SKM-1 (cell line): ENCODE measurements around the gene C4orf50.
"Not testable (repeated sequence)": the region's sequence is repeated elsewhere in the genome, so short reads cannot be mapped to it uniquely, and the experiment has no call there.

Experiments
- DNase-seq: peaks from one replicate; lab custom pipeline; 2025; ENCODE audit not compliant: unreplicated experiment; lab: John Stamatoyannopoulos, UW

C4orf50 gene

GRCh38 chr4:5869966-5870619 lies 148.1 kb downstream of the C4orf50 start:
- DNase-seq = no peak

GRCh38 chr4:5867866-5868265 lies 150.4 kb downstream of the C4orf50 start:
- no peak for DNase-seq

- DNase-seq = no peak
Observed at GRCh38 chr4:5866841-5867813, 151.1 kb downstream of the C4orf50 start.

DNA sequence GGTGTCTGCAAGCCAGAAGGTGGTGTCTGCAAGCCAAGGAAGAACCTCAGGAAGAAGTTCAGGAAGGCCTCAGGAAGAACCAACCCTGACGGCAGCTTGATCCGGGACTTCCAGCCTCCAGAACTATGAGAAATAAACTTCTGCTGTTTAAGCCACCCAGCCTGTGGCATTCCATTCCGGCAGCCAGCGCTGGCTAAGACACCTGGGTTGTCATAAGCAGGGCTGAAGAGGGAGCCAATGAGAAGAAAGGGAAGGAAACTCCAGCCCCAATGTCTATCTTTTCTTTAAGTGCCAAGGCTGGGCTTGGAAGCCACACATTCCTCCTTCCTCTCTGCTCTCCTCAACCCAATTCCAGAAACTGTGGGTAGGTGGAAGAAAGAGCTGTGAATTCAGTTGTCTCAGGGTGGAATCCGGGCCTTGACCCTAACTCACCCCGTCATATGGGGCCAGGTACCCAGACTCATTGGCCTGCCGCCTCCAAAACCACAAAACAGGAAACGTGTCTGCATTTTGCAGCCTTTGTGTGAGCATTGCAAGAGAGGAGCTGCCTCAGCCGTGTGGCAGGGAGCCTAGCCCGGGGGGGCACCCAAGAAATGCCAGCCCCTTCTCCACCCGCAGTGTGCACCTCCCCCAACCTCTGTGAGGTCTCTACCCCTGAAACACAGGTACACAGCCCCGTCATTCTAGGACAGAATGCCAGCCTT lies 152.2 kb downstream of the C4orf50 start:
- no peak for DNase-seq

DNA sequence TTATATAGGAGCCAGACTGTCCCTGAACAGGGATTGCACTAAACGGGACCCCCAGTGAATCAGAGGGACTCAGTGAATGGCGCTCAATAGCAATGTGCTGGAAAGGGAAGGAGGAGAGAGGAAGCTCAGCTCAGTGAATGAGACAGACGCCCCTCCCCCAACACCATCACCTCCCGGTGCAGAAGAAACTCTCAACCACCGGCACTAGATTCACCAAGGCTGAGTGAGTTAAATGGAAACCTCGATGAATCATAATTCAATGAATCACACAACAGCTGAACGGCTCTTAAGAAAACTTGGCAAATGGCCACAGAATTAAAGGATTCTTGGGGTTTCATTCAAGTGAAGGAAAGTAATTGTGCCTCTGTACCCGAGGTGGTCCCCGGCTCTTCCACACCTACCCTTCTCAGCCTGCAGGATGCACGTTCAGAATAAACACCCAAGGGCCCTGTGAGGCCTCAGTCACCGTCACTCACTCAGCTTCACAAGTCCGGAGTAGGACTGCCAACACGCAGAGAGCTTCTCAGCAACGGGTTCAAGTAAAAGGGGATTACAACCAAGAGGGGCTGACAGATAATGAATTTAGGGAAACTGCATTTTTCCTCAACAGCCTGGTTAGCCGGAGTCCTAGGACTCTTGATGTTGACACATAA lies 154.6 kb downstream of the C4orf50 start:
- no peak for DNase-seq

DNA sequence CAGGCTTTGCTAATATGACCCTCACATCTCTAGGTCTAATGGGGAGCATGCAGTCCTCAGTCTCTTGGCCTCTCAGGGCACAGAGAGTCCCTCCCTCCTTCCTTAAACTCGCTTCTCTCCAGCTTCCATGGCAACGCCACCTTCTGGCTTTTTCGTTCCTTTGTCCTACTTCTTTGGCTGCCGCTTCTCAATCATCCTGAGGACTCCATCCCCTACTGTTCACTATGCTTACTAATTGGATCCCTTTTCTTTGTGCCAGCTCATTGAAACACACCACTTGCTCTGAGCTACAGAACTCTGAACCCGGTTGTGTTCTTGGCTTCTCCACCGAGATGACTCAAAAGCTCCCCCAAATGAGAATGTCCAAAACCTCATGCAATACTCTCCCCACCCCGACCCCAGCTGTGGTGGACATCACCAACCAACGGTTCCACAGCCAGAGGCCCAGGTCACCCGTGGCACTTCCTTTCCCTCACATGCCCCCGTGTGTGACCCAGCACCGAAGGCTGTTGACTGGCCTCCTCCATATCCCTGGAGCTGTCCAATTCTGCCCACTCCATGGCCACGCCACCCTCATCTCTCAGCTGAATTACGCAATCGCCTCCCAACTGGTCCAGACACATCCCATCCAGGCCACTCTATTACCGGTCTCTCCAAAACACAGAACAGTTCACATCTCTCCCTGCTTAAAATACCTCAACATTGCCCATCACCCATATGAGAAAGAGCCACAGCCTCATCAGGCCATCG lies 160.0 kb downstream of the C4orf50 start:
- no peak for DNase-seq

GRCh38 chr4:5857199-5857598 lies 161.0 kb downstream of the C4orf50 start:
- DNase-seq = no peak

DNA sequence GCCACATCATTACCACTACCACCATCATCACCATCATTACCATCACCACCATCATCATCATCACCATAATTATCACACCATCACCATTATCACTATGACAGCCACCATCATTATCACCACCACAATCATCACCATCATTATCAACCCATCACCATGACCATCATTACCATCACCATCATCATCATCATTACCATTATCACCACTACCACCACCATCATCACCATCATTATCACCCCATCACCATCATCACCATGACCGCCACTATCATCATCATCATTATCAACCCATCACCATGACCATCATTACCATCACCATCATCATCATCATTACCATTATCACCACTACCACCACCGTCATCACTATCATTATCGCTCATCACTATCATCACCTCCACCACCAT lies 161.9 kb downstream of the C4orf50 start:
- DNase-seq = not testable (repeated sequence)

GRCh38 chr4:5854929-5855328 lies 163.3 kb downstream of the C4orf50 start:
- DNase-seq = no peak

GRCh38 chr4:5852523-5853202 lies 165.6 kb downstream of the C4orf50 start:
- no peak for DNase-seq

DNA sequence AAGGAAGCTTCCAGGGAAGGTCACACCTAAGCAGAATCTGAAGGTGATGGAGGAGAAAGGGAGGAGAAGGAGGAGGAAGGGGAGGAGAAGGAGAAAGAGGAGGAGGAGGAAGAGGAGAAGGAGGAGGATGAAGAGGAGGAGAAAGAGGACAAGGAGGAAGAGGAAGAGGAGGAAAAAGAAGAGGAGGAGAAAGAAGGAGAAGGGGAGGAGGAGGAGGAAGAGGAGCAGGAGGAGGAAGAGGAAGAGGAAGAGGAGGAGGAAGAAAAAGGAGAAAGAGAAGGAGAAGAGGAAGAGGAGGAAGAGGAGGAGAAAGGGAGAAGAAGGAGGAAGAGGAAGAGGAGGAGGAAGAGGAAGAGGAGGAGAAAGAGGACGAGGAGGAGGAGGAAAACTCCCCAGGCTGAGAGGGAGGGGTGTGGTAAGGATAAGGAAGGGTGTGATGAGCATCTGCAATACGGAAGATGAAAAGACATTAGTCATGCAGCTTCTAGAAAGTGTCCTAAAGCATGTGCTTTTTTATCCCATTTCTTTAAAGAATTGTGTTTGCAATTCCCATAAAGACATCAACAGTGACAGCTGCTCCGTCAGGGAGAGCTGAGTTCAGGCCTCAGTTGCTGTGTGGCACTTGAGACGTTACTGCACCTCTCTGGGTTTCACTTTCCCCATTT lies 166.5 kb downstream of the C4orf50 start:
- DNase-seq = no peak
